ENCODE measurements around the gene BAD.

Gene BAD

GRCh38 chr11:64229090-64229743, 55.2 kb downstream of the BAD start:
- DNase-seq (ENCODE audit: low spot score): no peak

- DNase-seq (ENCODE audit: low spot score): no peak
These were observed 57.0 kb downstream of the BAD start for GRCh38 chr11:64227405-64227956.

DNA sequence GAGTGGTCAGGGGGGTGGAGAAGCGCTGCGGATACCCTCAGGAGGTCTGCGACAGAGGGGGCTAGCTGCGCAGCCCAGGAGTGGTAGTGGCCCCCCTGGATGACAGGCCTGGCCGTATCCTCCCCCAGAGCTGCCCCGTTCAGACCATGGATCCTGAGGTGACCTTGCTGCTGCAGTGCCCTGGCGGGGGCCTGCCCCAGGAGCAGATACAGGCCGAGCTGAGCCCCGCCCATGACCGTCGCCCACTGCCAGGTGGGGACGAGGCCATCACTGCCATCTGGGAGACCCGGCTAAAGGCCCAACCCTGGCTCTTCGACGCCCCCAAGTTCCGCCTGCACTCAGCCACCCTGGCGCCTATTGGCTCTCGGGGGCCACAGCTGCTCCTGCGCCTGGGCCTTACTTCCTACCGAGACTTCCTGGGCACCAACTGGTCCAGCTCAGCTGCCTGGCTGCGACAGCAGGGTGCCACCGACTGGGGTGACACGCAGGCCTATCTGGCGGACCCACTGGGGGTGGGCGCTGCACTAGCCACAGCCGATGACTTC, 57.9 kb downstream of the BAD start:
- peak; percentile 46 for DNase-seq (ENCODE audit: low spot score)

DNA sequence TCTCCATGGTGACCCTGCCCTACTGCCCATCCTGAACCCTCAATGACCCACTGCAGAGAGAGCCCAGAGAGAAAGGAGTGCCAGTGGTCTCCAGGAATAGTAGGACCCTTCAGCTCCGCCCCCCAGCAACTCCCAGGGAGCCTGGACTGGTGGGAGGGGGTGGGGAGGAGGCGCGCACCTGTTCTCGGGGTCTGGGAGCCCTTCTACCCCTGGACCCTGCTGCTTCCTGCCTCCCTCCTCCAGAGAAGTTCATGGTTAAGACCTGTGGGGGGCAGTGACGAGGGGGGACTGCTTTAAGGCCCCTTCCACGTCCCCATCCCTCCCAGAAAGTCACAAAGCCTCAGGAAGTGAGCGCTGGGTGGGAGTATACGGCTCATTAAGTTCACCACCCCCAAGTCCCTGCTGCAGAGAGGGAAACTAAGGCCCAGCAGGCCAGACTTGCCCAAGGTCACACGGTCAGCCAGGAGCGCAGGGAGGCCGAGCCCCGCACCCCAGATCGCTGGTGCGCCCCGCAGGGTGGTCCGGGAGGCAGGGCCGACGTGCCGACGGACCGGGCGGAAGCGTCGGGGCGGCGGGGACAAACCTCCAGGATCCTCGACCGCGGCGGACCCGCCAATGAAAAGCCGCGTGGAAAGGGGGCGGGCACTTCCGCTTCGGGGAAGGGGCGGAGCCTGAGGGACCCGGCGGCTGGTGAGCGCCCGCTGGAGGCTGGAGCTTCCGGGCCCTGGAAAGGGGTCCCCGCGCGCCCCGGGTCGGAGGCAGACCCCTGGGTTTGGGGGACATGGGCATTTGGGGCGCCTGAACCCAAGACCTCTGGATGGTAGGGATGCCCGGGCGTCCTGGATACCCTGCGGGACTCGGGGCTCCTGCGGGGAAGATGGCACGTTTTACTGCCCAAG, 58.6 kb downstream of the BAD start, which contains the start of the genes NUDT22 and TRPT1:
Gene NUDT22 (plus strand): TSS at position 667 of the 899 bp plus-strand sequence. CDS start 379 bp downstream, outside the sequence.
Gene TRPT1 (minus strand): TSS at position 579 of the 899 bp plus-strand sequence. CDS start 326 bp downstream, at position 253.
- DNase-seq (ENCODE audit: low spot score): peak; percentile 96

DNA sequence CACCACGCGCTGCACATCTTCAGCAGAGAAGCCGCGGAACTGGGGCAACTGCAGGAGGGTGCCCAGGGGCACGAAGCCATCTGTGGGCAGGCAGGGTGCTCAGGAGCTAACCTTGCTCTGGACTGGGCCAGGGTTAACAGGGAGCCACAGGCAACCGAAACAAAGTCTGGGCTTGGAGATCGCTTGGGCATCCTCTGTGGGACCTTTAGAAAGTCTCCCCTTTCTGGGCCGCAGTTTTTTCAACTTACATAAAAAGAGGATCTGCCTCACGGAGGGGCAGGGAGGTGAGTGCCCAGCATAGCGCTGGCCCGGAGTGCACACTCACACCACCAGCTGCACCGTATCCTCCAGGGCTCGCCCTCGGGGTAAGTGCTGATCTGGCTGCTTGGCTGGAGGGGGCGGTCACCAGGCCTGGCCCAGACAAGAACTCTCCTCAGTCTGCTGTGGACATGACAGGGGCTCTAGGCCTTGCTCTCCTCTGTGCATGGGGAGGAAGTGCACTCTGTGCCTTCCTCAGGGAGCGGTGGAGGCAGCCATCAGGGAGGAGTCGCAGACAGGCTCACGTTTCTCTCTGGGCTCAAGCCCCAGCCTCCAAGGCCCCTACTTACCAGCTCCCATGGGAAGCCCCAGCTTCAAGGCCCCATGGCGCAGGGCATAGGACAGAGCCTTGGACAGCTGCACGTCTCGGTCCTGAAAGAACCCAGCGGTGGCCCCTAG, 59.4 kb downstream of the BAD start:
- DNase-seq (ENCODE audit: low spot score): no peak

DNA sequence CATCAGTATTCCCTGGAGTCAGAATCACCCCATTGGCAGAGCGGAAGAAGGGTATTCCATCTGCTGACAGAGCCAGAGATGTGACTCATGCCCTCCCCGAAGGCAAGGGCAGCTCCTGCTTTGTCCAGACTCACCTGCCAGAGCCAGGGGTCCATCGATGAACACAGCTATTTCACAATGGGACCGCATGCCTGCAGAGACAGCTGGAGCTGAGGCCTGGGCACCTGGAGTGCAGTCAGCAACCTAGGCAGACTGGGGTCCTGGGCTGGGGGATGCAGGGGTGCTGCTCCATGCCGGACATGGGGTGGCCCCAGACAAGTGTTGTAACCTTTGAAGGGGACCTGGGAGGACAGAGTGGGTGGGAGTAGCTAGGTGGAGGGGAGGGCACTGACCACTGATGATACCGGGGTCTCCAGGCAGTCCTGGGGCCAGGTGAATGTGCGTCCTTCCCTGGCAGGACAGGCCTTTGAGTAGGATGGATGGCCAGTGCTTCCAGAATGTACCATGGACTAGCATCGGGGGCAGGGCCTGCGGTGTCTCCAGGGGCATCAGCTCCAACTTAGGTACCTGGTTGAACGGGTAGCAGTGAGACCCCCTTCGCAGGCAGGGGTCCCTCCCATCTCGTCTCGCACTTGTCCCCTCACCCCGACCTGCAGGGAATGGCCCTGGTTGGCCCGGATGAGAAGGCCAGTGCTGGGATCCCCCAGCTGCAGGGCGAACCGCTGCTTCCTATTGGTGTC, 60.1 kb downstream of the BAD start:
- no peak for DNase-seq (ENCODE audit: low spot score)

DNA sequence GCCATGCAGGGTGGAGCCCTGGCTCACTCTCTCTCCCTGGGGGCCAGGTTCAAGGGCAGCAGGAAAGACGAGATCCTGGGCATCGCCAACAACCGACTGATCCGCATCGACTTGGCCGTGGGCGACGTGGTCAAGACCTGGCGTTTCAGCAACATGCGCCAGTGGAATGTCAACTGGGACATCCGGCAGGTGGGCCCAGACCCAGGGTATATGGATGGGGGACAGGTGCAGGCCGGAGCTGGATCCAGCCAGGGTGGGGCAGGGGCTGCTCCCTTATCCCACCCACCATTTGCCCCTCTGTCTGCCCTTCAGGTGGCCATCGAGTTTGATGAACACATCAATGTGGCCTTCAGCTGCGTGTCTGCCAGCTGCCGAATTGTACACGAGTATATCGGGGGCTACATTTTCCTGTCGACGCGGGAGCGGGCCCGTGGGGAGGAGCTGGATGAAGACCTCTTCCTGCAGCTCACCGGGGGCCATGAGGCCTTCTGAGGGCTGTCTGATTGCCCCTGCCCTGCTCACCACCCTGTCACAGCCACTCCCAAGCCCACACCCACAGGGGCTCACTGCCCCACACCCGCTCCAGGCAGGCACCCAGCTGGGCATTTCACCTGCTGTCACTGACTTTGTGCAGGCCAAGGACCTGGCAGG, 61.3 kb downstream of the BAD start:
- DNase-seq (ENCODE audit: low spot score): no peak

DNA sequence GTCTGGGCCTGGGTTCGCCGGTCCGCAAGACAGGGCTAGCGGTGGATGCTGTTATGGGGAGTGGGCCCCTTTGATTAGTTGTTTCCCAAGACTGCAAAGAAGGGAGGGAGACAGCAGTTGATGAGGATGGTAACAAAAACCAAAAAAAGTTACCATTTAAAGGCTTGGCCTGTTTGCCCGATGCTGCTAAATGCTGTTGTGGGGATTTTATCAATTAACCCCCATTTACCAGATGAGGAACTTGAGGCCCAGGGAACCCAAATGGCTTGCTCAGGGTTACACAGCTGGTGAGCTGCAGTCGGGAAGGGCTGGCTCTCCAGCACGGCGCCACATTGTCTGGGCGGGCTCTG, 61.8 kb downstream of the BAD start:
- DNase-seq (ENCODE audit: low spot score): no peak

DNA sequence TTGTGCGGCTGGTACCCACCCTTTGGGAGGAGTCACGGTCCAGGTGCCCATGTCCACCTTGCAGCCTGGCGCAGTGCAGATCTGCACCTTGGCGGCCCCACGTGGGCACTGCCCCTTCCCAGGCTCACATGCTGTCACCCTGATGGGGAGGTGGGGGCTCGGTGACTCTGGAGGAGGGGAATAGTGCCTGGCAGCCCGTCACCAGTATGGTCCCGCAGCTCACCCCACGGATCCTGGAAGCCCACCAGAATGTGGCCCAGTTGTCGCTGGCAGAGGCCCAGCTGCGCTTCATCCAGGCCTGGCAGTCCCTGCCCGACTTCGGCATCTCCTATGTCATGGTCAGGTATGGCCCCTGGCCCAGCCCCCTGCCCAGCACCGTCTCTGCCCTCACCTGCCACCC, 63.7 kb downstream of the BAD start:
- no peak for DNase-seq (ENCODE audit: low spot score)

DNA sequence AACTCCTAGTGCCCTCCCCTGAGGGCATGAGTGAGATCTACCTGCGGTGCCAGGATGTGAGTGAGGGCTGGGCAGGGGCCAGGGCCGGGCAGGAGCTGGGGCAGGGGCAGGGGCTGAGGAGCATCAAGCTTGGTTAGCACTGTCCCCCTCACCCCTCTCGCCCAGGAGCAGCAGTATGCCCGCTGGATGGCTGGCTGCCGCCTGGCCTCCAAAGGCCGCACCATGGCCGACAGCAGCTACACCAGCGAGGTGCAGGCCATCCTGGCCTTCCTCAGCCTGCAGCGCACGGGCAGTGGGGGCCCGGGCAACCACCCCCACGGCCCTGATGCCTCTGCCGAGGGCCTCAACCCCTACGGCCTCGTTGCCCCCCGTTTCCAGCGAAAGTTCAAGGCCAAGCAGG, 64.2 kb downstream of the BAD start:
- DNase-seq (ENCODE audit: low spot score): no peak

Measured in AG08396 (cell line).